ENCODE data around the gene MAD1L1.

MAD1L1 gene

GRCh38 chr7:1902231-1902855 lies 330.4 kb downstream of the MAD1L1 start:
- TF ChIP-seq CTCF (IDR thresholded peaks at IDR 0.05): no peak
- H3K27me3 ChIP-seq: no peaks in the 10 kb centered on the region
- peaks cover 9% of the 10 kb centered on the region for H3K36me3 ChIP-seq
- no peak overlapping the region for H3K27ac ChIP-seq
- H3K9me3 ChIP-seq: no peaks in the 10 kb centered on the region
- H3K4me3 ChIP-seq (ENCODE audit: low read depth in 1 of 2, low read length in 1 of 2): no peak overlapping the region
- H3K4me1 ChIP-seq (ENCODE audit: control insufficient read depth in 1 of 2, insufficient read depth in 1 of 2, low read depth in 1 of 2, low read length in 1 of 2): no peaks in the 10 kb centered on the region

- Histone ChIP-seq H3K27me3 (no peaks in the 10 kb centered on the region), H3K36me3 (peaks cover 16% of the 10 kb centered on the region), H3K9me3 (no peaks in the 10 kb centered on the region), H3K4me1 (ENCODE audit: control insufficient read depth in 1 of 2, insufficient read depth in 1 of 2, low read depth in 1 of 2, low read length in 1 of 2) (no peaks in the 10 kb centered on the region), H3K27ac (no peak overlapping the region), H3K4me3 (ENCODE audit: low read depth in 1 of 2, low read length in 1 of 2) (no peak overlapping the region)
- no peak for TF ChIP-seq CTCF (IDR thresholded peaks at IDR 0.05)
These were observed 331.1 kb downstream of the MAD1L1 start for GRCh38 chr7:1901431-1902210.

GRCh38 chr7:1900847-1901246 lies 331.9 kb downstream of the MAD1L1 start:
- no peaks in the 10 kb centered on the region for H3K4me1 ChIP-seq (ENCODE audit: control insufficient read depth in 1 of 2, insufficient read depth in 1 of 2, low read depth in 1 of 2, low read length in 1 of 2)
- peaks cover 20% of the 10 kb centered on the region for H3K36me3 ChIP-seq
- no peak overlapping the region for H3K4me3 ChIP-seq (ENCODE audit: low read depth in 1 of 2, low read length in 1 of 2)
- TF ChIP-seq CTCF (IDR thresholded peaks at IDR 0.05): no peak
- no peaks in the 10 kb centered on the region for H3K9me3 ChIP-seq
- no peaks in the 10 kb centered on the region for H3K27me3 ChIP-seq
- no peak overlapping the region for H3K27ac ChIP-seq

- TF ChIP-seq CTCF (IDR thresholded peaks at IDR 0.05): no peak
- Histone ChIP-seq H3K36me3 (peaks cover 20% of the 10 kb centered on the region), H3K4me1 (ENCODE audit: control insufficient read depth in 1 of 2, insufficient read depth in 1 of 2, low read depth in 1 of 2, low read length in 1 of 2) (no peaks in the 10 kb centered on the region), H3K27me3 (no peaks in the 10 kb centered on the region), H3K27ac (no peak overlapping the region), H3K9me3 (no peaks in the 10 kb centered on the region), H3K4me3 (ENCODE audit: low read depth in 1 of 2, low read length in 1 of 2) (no peak overlapping the region)
These were observed 332.6 kb downstream of the MAD1L1 start for GRCh38 chr7:1899951-1900762.

- TF ChIP-seq CTCF (IDR thresholded peaks at IDR 0.05): no peak
- H3K9me3 ChIP-seq: no peaks in the 10 kb centered on the region
- no peak overlapping the region for H3K27ac ChIP-seq
- H3K4me1 ChIP-seq (ENCODE audit: control insufficient read depth in 1 of 2, insufficient read depth in 1 of 2, low read depth in 1 of 2, low read length in 1 of 2): no peaks in the 10 kb centered on the region
- H3K27me3 ChIP-seq: no peaks in the 10 kb centered on the region
- no peak overlapping the region for H3K4me3 ChIP-seq (ENCODE audit: low read depth in 1 of 2, low read length in 1 of 2)
- H3K36me3 ChIP-seq: peaks cover 20% of the 10 kb centered on the region
These were observed 333.5 kb downstream of the MAD1L1 start for GRCh38 chr7:1899196-1899595.
